Measurements from ENCODE around the gene GBP4. TPM values are rescaled to one million over a fixed set of nuclear protein-coding genes. Genes with fewer than 3 reads are reported as not detected.
"Not testable (repeated sequence)": the region's sequence is repeated elsewhere in the genome, so short reads cannot be mapped to it uniquely, and the experiment has no call there.

The GBP4 gene
- 0.05 TPM in 1 of 2 replicates, not detected in the other for polyA plus RNA-seq (2014; cell fraction: cytosol; rRNA removed)
- polyA plus RNA-seq (2014; cell fraction: nucleus; rRNA removed) = not detected in 2 replicates

DNA sequence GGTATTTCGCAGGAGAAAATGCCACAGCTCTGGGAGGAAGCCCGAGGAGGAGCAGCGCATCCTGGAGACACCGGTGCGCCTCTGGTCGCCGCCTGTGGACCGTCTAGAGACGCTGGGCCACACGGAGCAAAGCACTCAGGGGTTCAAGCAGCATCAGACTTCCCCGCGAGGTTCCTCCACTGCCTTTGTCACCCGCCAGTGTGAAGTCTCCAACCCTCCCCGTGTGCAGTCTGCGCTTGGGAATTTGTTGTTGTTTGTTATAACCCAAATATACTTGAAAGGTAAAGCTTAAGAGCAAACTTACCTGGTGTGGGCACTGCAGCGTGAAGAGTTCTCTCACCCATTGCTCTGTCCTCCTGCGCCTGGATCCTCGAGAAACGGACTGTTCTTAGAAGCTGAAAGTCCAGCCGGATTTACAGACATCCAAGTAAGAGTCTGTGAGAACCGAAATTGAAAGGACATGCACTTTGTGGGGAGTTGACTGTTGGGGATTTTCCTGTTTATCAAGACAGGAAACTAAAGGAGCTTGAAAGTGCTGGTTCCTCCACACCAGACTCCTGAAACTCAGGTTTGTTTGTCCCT lies at the start of gene GBP4:
Gene GBP4, minus strand, starts transcription at position 452 of the 582 bp plus-strand sequence. Its CDS starts 108 bp downstream, at position 344.
- DNase-seq (ENCODE audit: low spot score) = no peak

- no peak for DNase-seq (ENCODE audit: low spot score)
These were observed 44.3 kb upstream of the GBP4 start for GRCh38 chr1:89243046-89243445.

GRCh38 chr1:89221341-89221740 lies 22.6 kb upstream of the GBP4 start:
- DNase-seq (ENCODE audit: low spot score) = no peak

DNA sequence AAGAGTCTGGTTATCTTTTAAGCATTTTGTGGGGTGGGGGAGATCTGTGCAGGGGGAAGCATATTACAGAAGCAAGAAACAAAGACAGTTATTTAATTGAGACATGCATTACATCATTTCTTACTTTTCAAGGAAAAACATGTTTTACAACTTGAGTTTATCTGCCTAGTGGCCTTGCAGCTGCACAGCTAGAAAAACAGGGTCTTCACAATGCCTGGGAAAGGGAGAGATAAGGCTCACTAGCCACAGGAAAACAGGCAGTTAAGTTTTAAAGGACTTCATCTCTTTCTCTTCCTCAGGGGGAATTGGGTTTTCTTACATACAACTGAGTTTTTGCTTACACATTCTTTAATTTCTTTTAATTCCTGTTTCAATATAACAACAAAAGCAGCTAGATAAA lies 21.1 kb upstream of the GBP4 start:
- not testable (repeated sequence) for DNase-seq (ENCODE audit: low spot score)

GRCh38 chr1:89218941-89219340 lies 20.2 kb upstream of the GBP4 start:
- not testable (repeated sequence) for DNase-seq (ENCODE audit: low spot score)

DNA sequence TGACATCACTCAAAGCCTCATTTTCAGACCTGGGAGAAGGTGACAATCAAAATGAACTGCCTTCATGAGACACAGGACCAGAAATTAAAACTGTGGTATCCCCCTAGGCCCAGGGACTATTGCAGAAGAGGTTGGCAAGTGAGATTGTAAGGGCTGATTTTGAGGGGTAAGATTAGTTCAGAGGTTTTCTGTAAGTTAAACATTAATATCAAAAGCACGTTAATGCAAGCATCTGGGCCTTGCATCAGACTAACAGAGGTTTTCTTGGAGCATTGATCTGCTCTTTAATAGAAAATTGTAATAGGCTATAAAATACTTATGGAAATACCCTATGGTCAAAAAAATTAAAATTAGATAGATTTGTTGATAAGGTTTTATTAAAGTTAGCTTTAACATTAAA lies 14.6 kb upstream of the GBP4 start:
- DNase-seq (ENCODE audit: low spot score) = no peak

GRCh38 chr1:89211035-89211634 lies 12.4 kb upstream of the GBP4 start:
- no peak for DNase-seq (ENCODE audit: low spot score)

- DNase-seq (ENCODE audit: low spot score) = no peak
These were observed 7.6 kb upstream of the GBP4 start for GRCh38 chr1:89206373-89206772.

DNA sequence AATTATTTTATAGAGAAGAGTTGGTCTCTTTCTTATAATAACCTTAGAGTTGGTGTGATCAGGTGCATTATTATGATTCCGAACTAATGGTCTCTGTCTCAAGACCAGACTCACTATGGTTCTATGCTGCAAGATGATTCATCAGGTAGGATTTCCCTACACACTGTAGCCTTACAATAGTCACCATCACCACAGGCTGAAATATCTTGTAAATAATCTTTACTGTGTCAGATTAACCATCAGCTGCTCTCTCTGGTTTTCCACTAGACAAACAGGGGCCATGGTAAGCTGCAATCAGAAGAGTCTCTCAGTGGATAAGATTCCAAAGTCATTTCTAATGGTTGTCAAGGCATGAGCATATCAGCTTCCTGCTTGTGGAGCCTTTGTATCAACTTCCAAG lies 4.4 kb upstream of the GBP4 start:
- no peak for DNase-seq (ENCODE audit: low spot score)

GRCh38 chr1:89201106-89201794 lies 2.5 kb upstream of the GBP4 start:
- no peak for DNase-seq (ENCODE audit: low spot score)

- DNase-seq (ENCODE audit: low spot score) = peak; percentile 71
These were observed 1.9 kb upstream of the GBP4 start for GRCh38 chr1:89200663-89201062.

- no peak for DNase-seq (ENCODE audit: low spot score)
These were observed 836 bp upstream of the GBP4 start for GRCh38 chr1:89199525-89200031.

- peak; percentile 12 for DNase-seq (ENCODE audit: low spot score)
These were observed 661 bp downstream of the GBP4 start for GRCh38 chr1:89198081-89198480.

GRCh38 chr1:89195476-89195875 lies 3.3 kb downstream of the GBP4 start:
- DNase-seq (ENCODE audit: low spot score) = no peak

DNA sequence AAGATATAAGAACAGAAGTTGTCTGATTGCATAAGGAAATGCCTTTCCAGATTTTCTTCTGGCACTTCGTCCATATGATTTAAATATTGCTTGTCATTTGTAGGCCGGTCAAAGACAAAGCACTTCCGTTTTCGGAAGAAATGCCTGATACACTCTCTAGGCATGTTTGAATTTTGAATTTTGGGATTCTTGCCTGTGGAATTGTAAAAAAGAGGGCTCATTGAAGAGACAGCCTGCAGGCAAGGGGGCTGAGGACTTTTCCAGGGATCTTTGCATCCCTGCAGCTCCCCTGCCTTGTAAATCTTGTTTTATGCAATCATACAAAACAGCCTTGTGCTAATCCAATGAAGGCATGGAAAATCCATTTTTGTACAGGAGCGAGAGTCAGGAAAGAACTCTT lies 7.4 kb downstream of the GBP4 start:
- DNase-seq (ENCODE audit: low spot score) = no peak

DNA sequence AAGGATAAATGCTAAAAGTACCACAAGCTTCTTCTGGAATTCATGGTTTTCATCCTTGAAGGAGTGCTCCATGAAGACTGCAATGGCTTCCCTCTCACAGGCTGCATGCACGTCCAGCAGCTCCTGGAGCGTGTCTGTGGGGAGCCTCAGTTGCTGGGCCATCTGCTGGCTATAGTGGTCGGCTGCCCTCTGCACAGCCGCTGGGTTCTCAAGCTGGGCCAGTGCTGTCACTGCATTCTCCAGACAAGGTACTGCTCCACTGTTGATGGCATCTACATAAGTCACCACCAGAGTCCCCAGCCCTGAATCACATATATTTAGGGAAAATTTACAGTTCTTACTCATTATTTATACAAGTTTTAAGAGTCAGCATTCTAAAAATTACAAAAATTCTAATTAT lies 8.7 kb downstream of the GBP4 start:
- peak; percentile 1 for DNase-seq (ENCODE audit: low spot score)

DNA sequence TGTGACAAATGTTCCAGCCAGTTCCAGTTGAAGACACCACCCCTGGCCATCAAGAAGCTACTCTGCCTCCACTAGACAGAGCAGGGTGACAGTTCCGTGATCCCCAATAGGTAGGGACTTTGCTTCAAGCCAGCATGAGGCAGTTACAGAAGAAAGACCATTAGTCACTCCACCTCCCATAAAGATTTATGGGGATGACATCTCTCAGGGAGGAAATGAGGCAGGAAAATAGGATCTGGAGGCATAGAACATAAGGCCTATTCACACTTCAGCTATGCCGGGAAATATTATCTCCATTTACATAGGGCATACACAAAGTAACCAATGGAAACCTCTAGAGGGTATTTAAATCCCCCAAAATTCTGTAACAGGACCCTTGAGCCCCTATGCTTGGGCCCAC lies 19.4 kb downstream of the GBP4 start:
- DNase-seq (ENCODE audit: low spot score) = no peak

DNA sequence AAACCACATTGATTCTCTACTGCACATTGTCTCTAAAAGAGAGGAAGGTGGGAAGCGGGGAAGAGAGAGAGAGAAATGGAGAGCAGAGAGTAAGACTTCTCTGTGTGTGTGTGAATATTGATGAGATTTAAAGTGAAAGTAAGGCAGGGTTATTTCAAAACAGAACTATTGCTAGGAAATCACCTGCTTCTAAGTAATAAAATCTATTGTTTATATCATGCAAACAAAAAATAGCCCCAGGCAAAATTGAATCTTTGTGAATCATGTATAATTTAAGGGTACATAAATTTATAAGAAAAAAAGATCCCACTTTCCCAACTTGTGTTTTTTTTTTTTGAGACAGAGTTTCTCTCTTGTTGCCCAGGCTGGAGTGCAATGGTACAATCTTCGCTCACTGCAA lies 21.8 kb downstream of the GBP4 start:
- DNase-seq (ENCODE audit: low spot score) = no peak

- no peak for DNase-seq (ENCODE audit: low spot score)
These were observed 23.0 kb downstream of the GBP4 start, which contains the start of gene GBP7 for GRCh38 chr1:89175601-89176256. GBP7 (minus strand) TSS chr1:89176003; CDS start chr1:89171935, 4,068 bp downstream.

- no peak for DNase-seq (ENCODE audit: low spot score)
These were observed 24.3 kb downstream of the GBP4 start for GRCh38 chr1:89174491-89174890.

DNA sequence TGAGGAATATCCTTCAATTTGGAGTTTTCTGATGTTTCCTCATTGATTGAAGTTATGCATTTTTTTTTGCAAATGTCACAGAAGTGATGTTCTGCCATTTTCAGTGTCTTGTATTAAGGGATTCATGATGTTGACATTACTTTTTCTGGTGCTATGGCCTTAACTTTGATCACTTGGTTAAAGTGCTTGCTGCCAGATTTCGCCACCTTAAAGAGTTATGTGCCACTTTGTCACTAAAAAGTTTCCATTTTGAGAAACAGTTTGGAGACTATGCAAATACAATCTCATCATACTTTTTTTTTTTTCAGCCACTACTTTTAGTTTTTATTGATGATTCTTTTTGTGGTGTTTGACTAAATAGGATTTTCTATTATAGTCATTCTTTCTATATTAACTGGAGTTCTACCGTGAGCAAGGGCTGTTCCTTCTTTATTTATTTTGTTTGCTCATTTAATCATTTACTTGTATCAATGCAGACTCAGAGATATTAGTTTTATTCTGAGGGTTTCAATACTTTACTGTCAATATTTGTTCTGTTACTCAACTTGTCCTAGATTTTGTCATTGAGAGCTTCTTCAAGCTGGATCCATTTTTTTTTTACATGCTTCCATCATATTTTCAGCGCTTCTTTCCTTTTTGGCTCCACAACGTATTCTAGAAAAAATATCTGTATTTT lies 26.1 kb downstream of the GBP4 start:
- DNase-seq (ENCODE audit: low spot score) = no peak

DNA sequence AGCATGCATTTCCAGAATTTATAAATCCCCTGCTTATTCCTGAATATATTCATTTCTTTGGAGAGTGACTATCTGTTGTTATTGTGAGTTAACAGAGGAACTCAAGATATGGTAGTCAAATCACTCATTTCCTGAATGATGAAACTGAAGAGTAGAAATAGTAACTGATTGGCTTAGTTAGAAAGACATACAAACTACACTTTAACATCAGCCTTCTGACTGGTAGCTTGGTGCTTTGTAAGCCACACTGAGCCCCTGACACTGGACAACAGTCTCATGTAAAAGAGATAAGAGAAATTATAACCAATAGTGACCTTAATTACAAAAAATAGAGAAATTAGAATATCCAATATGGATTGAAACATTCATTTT lies 27.7 kb downstream of the GBP4 start:
- DNase-seq (ENCODE audit: low spot score) = no peak
